ENCODE measurements around the gene ARHGAP42.
"Not testable (repeated sequence)": the region's sequence is repeated elsewhere in the genome, so short reads cannot be mapped to it uniquely, and the experiment has no call there.

Gene ARHGAP42

GRCh38 chr11:100748153-100748552 is 61.1 kb downstream of the ARHGAP42 start:
- Histone ChIP-seq H3K9me3 (ENCODE audit: severe bottlenecking) (peaks cover 11% of the 10 kb centered on the region), H3K36me3 (no peaks in the 10 kb centered on the region; the same call in 1 of the 2 replicates), H3K27ac (no peak overlapping the region), H3K4me3 (ENCODE audit: low read depth, low read length) (no peak overlapping the region), H3K27me3 (ENCODE audit: insufficient read depth, low read depth, severe bottlenecking) (no peaks in the 10 kb centered on the region)
- DNase-seq, result no peak
- no peak for TF ChIP-seq CTCF (IDR thresholded peaks at IDR 0.05; ENCODE audit: low read depth, low read length)

- not testable (repeated sequence) for H3K27ac ChIP-seq
Measured at GRCh38 chr11:100749887-100750565, 62.9 kb downstream of the ARHGAP42 start.

GRCh38 chr11:100750566-100750891 is 63.4 kb downstream of the ARHGAP42 start:
- DNase-seq; H3K4me3 ChIP-seq (ENCODE audit: low read depth, low read length); H3K27me3 ChIP-seq (ENCODE audit: insufficient read depth, low read depth, severe bottlenecking); H3K27ac ChIP-seq; H3K36me3 ChIP-seq: not testable (repeated sequence)
- peaks cover 11% of the 10 kb centered on the region for H3K9me3 ChIP-seq (ENCODE audit: severe bottlenecking)

More at GRCh38 chr11:100749887-100750565, 62.9 kb downstream of the ARHGAP42 start:
- H3K9me3 ChIP-seq (ENCODE audit: severe bottlenecking), result peaks cover 11% of the 10 kb centered on the region
- not testable (repeated sequence) for H3K36me3 ChIP-seq; H3K4me3 ChIP-seq (ENCODE audit: low read depth, low read length); H3K27me3 ChIP-seq (ENCODE audit: insufficient read depth, low read depth, severe bottlenecking); DNase-seq

GRCh38 chr11:100752371-100753171 is 65.5 kb downstream of the ARHGAP42 start:
- H3K27me3 ChIP-seq (ENCODE audit: insufficient read depth, low read depth, severe bottlenecking), result no peaks in the 10 kb centered on the region
- peaks cover 11% of the 10 kb centered on the region for H3K9me3 ChIP-seq (ENCODE audit: severe bottlenecking)
- H3K36me3 ChIP-seq, result no peaks in the 10 kb centered on the region; the same call in 1 of the 2 replicates
- no peak for TF ChIP-seq CTCF (IDR thresholded peaks at IDR 0.05; ENCODE audit: low read depth, low read length)
- no peak for DNase-seq
- H3K4me3 ChIP-seq (ENCODE audit: low read depth, low read length), result no peak overlapping the region
- no peak overlapping the region for H3K27ac ChIP-seq

GRCh38 chr11:100753172-100753543 is 66.1 kb downstream of the ARHGAP42 start:
- no peaks in the 10 kb centered on the region for H3K27me3 ChIP-seq (ENCODE audit: insufficient read depth, low read depth, severe bottlenecking)
- 0 out of 2 replicates have a peak, but pooled peaks have one; percentile 3 for TF ChIP-seq CTCF (IDR thresholded peaks at IDR 0.05; ENCODE audit: low read depth, low read length)
- DNase-seq, result no peak
- H3K4me3 ChIP-seq (ENCODE audit: low read depth, low read length), result no peak overlapping the region
- peak overlapping the region; percentile 56 for H3K27ac ChIP-seq
- H3K9me3 ChIP-seq (ENCODE audit: severe bottlenecking), result peaks cover 11% of the 10 kb centered on the region
- H3K36me3 ChIP-seq, result no peaks in the 10 kb centered on the region; the same call in 1 of the 2 replicates

- no peak for TF ChIP-seq CTCF (IDR thresholded peaks at IDR 0.05; ENCODE audit: low read depth, low read length)
- Histone ChIP-seq H3K27me3 (ENCODE audit: insufficient read depth, low read depth, severe bottlenecking) (no peaks in the 10 kb centered on the region), H3K27ac (peak overlapping the region; percentile 56), H3K4me3 (ENCODE audit: low read depth, low read length) (no peak overlapping the region; the same call in 1 of the 2 replicates), H3K36me3 (no peaks in the 10 kb centered on the region; the same call in 1 of the 2 replicates), H3K9me3 (ENCODE audit: severe bottlenecking) (peaks cover 11% of the 10 kb centered on the region)
- DNase-seq, result peak; percentile 64
Measured at GRCh38 chr11:100753571-100753970, 66.5 kb downstream of the ARHGAP42 start.
